Panc1 (cell line): ENCODE measurements around the gene DLGAP1. TPM values are rescaled to one million over a fixed set of nuclear protein-coding genes. Genes with fewer than 3 reads are reported as not detected.

Experiments
- ATAC-seq: fragments of 200-7000 bp; cut with Tn5 transposase; 2 replicates; pipeline ENCODE4 v1.9.1; 2020; ENCODE audit warnings: mild to moderate bottlenecking, moderate library complexity
- BruUV-seq: library from RNA; stranded (reverse); fragments of 400-500 nt; replicated peaks from 2 replicates; lab custom pipeline; 2021; lab: Mats Ljungman, UMichigan
- CTCF ChIA-PET: fragments of 300-600 bp; sonication (Branson Sonifier 250); formaldehyde crosslinking; loops from one replicate; lab custom pipeline; 2022; ENCODE audit warnings: antibody characterized with exemption; lab: Charles Lee
- POLR2A ChIA-PET: fragments of 300-600 bp; sonication (Branson Sonifier 250); formaldehyde crosslinking; loops from one replicate; lab custom pipeline; 2022; ENCODE audit warnings: antibody characterized with exemption; lab: Charles Lee
- DNase-seq: peaks from one replicate; pipeline ENCODE4 v3.0.0-alpha.2; 2010; ENCODE audit warnings: low read depth, low spot score
- H3K27ac ChIP-seq: 2 replicates; pipeline ENCODE4 v1.5.1; 2011; ENCODE audit warnings: mild to moderate bottlenecking, low read length, inconsistent platforms
- H3K27me3 ChIP-seq: fragments of 200-500 bp; sonication (Bioruptor generic); 2 replicates; pipeline ENCODE4 v1.6.0; 2014; ENCODE audit warnings: low read length, inconsistent platforms; ENCODE audit not compliant: control insufficient read depth, insufficient read depth
- H3K36me3 ChIP-seq: fragments of 200-500 bp; sonication (Bioruptor generic); 2 replicates; pipeline ENCODE4 v1.5.1; 2014; ENCODE audit warnings: inconsistent platforms, mild to moderate bottlenecking, low read length, moderate library complexity; ENCODE audit not compliant: control insufficient read depth, insufficient read depth
- H3K4me1 ChIP-seq: 2 replicates; pipeline ENCODE4 v1.5.1; 2011; ENCODE audit warnings: inconsistent platforms, mild to moderate bottlenecking, low read length, moderate library complexity; ENCODE audit not compliant: control insufficient read depth, insufficient read depth
- H3K4me3 ChIP-seq, 2 experiments: 2 replicates each; pipeline ENCODE4 v1.5.1; 2011 to 2012; ENCODE audit warnings: low read depth in 2 of 2, low read length in 2 of 2, mild to moderate bottlenecking in 2 of 2, inconsistent platforms in 1 of 2, moderate library complexity in 1 of 2
- H3K9me3 ChIP-seq: fragments of 200-500 bp; sonication (Bioruptor generic); 2 replicates; pipeline ENCODE4 v1.5.1; 2014; ENCODE audit warnings: low read depth, mild to moderate bottlenecking, inconsistent platforms, low read length, moderate library complexity; ENCODE audit not compliant: control insufficient read depth, insufficient read depth
- POLR2AphosphoS5 ChIP-seq: IDR thresholded peaks from 2 replicates; pipeline ENCODE4 v1.6.1; 2012; ENCODE audit warnings: mild to moderate bottlenecking, low read depth, low read length, moderate library complexity
- SIN3A ChIP-seq: IDR thresholded peaks from 2 replicates; pipeline ENCODE4 v1.6.1; 2012; ENCODE audit warnings: low read depth, mild to moderate bottlenecking, low read length, moderate library complexity, borderline replicate concordance; ENCODE audit not compliant: insufficient read depth
- TCF7L2 ChIP-seq: IDR thresholded peaks from 2 replicates; pipeline ENCODE4 v1.6.1; 2011; ENCODE audit warnings: mild to moderate bottlenecking, low read depth, low read length, inconsistent platforms
- in situ Hi-C: cut with HindIII; loops from 2 replicates; pipeline ENCODE4 v1.10.0; 2016; ENCODE audit warnings: low sequenced_read_pairs, low pct_unique_long_range_greater_than_20kb
- intact Hi-C: fragments of 100-400 bp; cut with micrococcal nuclease; formaldehyde crosslinking; loops from one replicate; pipeline ENCODE4 v1.10.0; 2022; ENCODE audit not compliant: unreplicated experiment
- total RNA-seq: library from RNA; stranded (reverse); gene quantifications from one replicate; pipeline ENCODE4 v1.2.1, GENCODE V29; 2021; ENCODE audit not compliant: unreplicated experiment
- TF ChIP-seq, protein P1 (sequence below), 2 experiments: IDR thresholded peaks; 2 replicates each; pipeline ENCODE4 v1.6.1; 2011 to 2012; ENCODE audit warnings: low read depth in 2 of 2, control low read depth in 1 of 2, low read length in 1 of 2, mild to moderate bottlenecking in 1 of 2, moderate library complexity in 1 of 2; ENCODE audit not compliant: insufficient read depth in 1 of 2
- TF ChIP-seq, protein P2 (sequence below): fragments of 450-650 bp; IDR thresholded peaks from 2 replicates; pipeline ENCODE4 v1.5.1; 2017; ENCODE audit warnings: mild to moderate bottlenecking

DLGAP1 gene
- total RNA-seq, 1 experiment from 2014 or later: 1.8 TPM

GRCh38 chr18:4453874-4454536, 1.1 kb downstream of the DLGAP1 start:
- POLR2A ChIA-PET: no interaction called here
- intact Hi-C loops: no loop called here
- Histone ChIP-seq H3K36me3 (no peaks in the 10 kb centered on the region), H3K9me3 (no peaks in the 10 kb centered on the region), H3K4me3 (no peak overlapping the region), H3K27ac (no peak overlapping the region), H3K27me3 (no peaks in the 10 kb centered on the region), H3K4me1 (no peaks in the 10 kb centered on the region)
- BruUV-seq: no TSS peak
- CTCF ChIA-PET: no interaction called here
- in situ Hi-C loops: no loop called here
- TF ChIP-seq POLR2AphosphoS5 (no peak), SIN3A (no peak), TCF7L2 (no peak)
- TF ChIP-seq, protein P1, sequence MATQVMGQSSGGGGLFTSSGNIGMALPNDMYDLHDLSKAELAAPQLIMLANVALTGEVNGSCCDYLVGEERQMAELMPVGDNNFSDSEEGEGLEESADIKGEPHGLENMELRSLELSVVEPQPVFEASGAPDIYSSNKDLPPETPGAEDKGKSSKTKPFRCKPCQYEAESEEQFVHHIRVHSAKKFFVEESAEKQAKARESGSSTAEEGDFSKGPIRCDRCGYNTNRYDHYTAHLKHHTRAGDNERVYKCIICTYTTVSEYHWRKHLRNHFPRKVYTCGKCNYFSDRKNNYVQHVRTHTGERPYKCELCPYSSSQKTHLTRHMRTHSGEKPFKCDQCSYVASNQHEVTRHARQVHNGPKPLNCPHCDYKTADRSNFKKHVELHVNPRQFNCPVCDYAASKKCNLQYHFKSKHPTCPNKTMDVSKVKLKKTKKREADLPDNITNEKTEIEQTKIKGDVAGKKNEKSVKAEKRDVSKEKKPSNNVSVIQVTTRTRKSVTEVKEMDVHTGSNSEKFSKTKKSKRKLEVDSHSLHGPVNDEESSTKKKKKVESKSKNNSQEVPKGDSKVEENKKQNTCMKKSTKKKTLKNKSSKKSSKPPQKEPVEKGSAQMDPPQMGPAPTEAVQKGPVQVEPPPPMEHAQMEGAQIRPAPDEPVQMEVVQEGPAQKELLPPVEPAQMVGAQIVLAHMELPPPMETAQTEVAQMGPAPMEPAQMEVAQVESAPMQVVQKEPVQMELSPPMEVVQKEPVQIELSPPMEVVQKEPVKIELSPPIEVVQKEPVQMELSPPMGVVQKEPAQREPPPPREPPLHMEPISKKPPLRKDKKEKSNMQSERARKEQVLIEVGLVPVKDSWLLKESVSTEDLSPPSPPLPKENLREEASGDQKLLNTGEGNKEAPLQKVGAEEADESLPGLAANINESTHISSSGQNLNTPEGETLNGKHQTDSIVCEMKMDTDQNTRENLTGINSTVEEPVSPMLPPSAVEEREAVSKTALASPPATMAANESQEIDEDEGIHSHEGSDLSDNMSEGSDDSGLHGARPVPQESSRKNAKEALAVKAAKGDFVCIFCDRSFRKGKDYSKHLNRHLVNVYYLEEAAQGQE (IDR thresholded peaks at IDR 0.05; ENCODE audit: insufficient read depth in 1 of 2, low read depth in 2 of 2, low read length in 1 of 2): no peak
- TF ChIP-seq, protein P2, sequence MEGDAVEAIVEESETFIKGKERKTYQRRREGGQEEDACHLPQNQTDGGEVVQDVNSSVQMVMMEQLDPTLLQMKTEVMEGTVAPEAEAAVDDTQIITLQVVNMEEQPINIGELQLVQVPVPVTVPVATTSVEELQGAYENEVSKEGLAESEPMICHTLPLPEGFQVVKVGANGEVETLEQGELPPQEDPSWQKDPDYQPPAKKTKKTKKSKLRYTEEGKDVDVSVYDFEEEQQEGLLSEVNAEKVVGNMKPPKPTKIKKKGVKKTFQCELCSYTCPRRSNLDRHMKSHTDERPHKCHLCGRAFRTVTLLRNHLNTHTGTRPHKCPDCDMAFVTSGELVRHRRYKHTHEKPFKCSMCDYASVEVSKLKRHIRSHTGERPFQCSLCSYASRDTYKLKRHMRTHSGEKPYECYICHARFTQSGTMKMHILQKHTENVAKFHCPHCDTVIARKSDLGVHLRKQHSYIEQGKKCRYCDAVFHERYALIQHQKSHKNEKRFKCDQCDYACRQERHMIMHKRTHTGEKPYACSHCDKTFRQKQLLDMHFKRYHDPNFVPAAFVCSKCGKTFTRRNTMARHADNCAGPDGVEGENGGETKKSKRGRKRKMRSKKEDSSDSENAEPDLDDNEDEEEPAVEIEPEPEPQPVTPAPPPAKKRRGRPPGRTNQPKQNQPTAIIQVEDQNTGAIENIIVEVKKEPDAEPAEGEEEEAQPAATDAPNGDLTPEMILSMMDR: no peak
- ATAC-seq: no peak
- DNase-seq: no peak

DNA sequence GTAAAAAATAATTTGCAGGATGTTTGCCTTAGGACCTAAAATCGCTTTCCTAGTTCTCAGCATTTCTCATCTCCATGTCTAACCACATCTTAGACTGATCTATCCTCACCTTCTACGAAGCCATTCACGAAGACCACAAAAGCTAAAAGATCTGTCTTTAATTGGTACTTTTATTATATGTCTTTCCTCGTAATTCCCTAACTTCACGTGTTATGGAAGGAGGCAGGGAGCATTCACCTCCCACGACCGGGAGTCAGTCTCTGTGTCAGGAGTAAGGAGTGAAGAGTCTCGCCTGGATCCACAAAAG, 1.6 kb downstream of the DLGAP1 start:
- in situ Hi-C loops (no loop called here), intact Hi-C loops (no loop called here)
- DNase-seq (no peak), ATAC-seq (no peak)
- TF ChIP-seq, protein P1 (IDR thresholded peaks at IDR 0.05; ENCODE audit: insufficient read depth in 1 of 2, low read depth in 2 of 2, low read length in 1 of 2): no peak
- TF ChIP-seq, protein P2: no peak
- no peak for TF ChIP-seq SIN3A
- no peak for TF ChIP-seq TCF7L2
- TF ChIP-seq POLR2AphosphoS5: no peak
- Histone ChIP-seq H3K4me3 (no peak overlapping the region), H3K36me3 (no peaks in the 10 kb centered on the region), H3K27me3 (no peaks in the 10 kb centered on the region), H3K27ac (no peak overlapping the region), H3K9me3 (no peaks in the 10 kb centered on the region), H3K4me1 (no peaks in the 10 kb centered on the region)
- POLR2A ChIA-PET: no interaction called here
- CTCF ChIA-PET: no interaction called here
- BruUV-seq: no TSS peak
